NCI-H1092 treated with DMSO at 0.1 percent for 48 hours (cell line): ENCODE measurements around the gene RPL3.

ENCODE experiments used
- DNase-seq: peaks from one replicate; lab custom pipeline; 2025; lab: John Stamatoyannopoulos, UW

RPL3 gene

GRCh38 chr22:39317084-39317774 is 2.2 kb downstream of the RPL3 start:
- DNase-seq = no peak

- DNase-seq = peak; percentile 52
Observed at GRCh38 chr22:39316440-39317083, 2.9 kb downstream of the RPL3 start.

GRCh38 chr22:39315389-39315788 is 4.0 kb downstream of the RPL3 start:
- no peak for DNase-seq

GRCh38 chr22:39314251-39314971 is 5.0 kb downstream of the RPL3 start:
- DNase-seq = no peak

- no peak for DNase-seq
Observed at GRCh38 chr22:39313258-39314001, 6.0 kb downstream of the RPL3 start.

- DNase-seq = no peak
Observed at GRCh38 chr22:39312410-39312809, 7.0 kb downstream of the RPL3 start.

GRCh38 chr22:39311592-39312400 is 7.6 kb downstream of the RPL3 start:
- DNase-seq = no peak

- no peak for DNase-seq
Observed at GRCh38 chr22:39309881-39310714, 9.3 kb downstream of the RPL3 start.

GRCh38 chr22:39309364-39309861 is 10.0 kb downstream of the RPL3 start:
- no peak for DNase-seq

GRCh38 chr22:39308614-39309363 is 10.6 kb downstream of the RPL3 start:
- DNase-seq = no peak

- DNase-seq = no peak
Observed at GRCh38 chr22:39306456-39307361, 12.7 kb downstream of the RPL3 start.

GRCh38 chr22:39303892-39304671 is 15.3 kb downstream of the RPL3 start:
- no peak for DNase-seq

- no peak for DNase-seq
Observed at GRCh38 chr22:39303358-39303757, 16.1 kb downstream of the RPL3 start.

- DNase-seq = no peak
Observed at GRCh38 chr22:39302431-39302960, 16.9 kb downstream of the RPL3 start.

GRCh38 chr22:39301926-39302325 is 17.5 kb downstream of the RPL3 start:
- no peak for DNase-seq

- no peak for DNase-seq
Observed at GRCh38 chr22:39301108-39301507, 18.3 kb downstream of the RPL3 start.

- no peak for DNase-seq
Observed at GRCh38 chr22:39300186-39300830, 19.1 kb downstream of the RPL3 start.
